ENCODE measurements around the gene KIRREL3.

The KIRREL3 gene

DNA sequence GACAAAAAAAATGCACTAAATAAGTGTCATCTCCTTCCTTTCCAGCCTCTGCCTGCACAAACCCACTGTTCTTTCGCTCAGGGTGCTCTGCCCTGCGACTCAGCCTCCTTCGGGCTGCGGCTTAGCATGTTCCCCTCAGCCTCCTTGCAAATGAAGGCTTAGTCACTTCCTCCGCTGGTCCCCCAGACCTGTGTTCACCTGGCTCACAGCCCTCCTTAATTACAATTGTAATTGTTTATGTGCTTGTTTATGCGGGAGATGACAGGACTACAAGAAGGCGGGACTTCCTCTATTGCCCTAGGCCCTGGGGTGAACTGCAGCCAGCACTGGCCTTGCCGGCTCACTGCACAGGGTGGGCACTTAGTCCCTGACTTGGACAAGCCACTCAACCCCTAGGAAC is 303.6 kb downstream of the KIRREL3 start:
- no peak overlapping the region for H3K27ac ChIP-seq (ENCODE audit: low read depth, low read length)
- no peak overlapping the region for H4K8ac ChIP-seq (ENCODE audit: low read depth, low read length)
- no peak overlapping the region for H2BK5ac ChIP-seq (ENCODE audit: low read length)
- no peak overlapping the region for H2AK5ac ChIP-seq (ENCODE audit: low read length)
- no peaks in the 10 kb centered on the region for H3K79me2 ChIP-seq (ENCODE audit: control insufficient read depth, insufficient read depth, low read length)
- H2BK15ac ChIP-seq (replicated peaks; ENCODE audit: low read depth) = no peak overlapping the region
- no peak overlapping the region for H3K18ac ChIP-seq (ENCODE audit: low read length)
- H4K5ac ChIP-seq (ENCODE audit: low read length) = no peak overlapping the region
- no peak overlapping the region for H2BK120ac ChIP-seq (ENCODE audit: low read depth, low read length)
- no peaks in the 10 kb centered on the region for H3K36me3 ChIP-seq (ENCODE audit: control insufficient read depth, insufficient read depth, low read length)
- H3K4me2 ChIP-seq (ENCODE audit: low read length) = no peak overlapping the region
- peak; percentile 42 for DNase-seq
- WGBS (ENCODE audit: extremely low coverage, insufficient coverage, low lambda C conversion rate) = no CpG with 5 or more reads among the region's 8 CpGs
- H3K79me1 ChIP-seq (ENCODE audit: low read length) = no peaks in the 10 kb centered on the region
- no peak overlapping the region for H3K4me3 ChIP-seq (ENCODE audit: low read length)
- H3K56ac ChIP-seq (ENCODE audit: low read length) = no peak overlapping the region
- H3K4me1 ChIP-seq (ENCODE audit: control insufficient read depth, low read depth, low read length) = no peaks in the 10 kb centered on the region
- no peak overlapping the region for H3K23ac ChIP-seq (ENCODE audit: low read length)
- no peak overlapping the region for H3K4ac ChIP-seq (ENCODE audit: low read depth, low read length)
- no peaks in the 10 kb centered on the region for H3K27me3 ChIP-seq (ENCODE audit: insufficient read depth, low read length, poor library complexity)
- no peak overlapping the region for H3K9ac ChIP-seq (ENCODE audit: low read length)

DNA sequence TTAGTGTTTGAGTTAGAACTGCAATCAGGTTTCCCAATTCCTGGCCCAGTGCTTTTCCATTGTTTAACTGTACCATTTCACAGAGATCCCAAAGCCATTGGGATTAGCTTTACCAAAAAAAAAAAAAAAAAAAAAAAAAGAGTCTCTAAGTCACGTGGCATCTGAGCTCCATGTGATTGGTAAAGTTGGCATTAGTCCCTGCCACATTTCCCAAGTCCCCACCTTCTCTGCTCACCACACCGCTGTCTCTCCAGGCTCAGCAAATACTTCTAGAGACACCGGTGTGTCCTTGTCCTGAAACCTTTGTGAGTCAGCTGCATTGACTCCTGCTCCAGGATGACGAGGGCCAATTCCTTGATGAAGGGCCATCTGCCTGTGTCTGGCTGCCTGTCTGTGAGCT is 305.3 kb downstream of the KIRREL3 start:
- Histone ChIP-seq H3K4me1 (ENCODE audit: control insufficient read depth, low read depth, low read length) (no peaks in the 10 kb centered on the region), H3K23ac (ENCODE audit: low read length) (no peak overlapping the region), H2BK5ac (ENCODE audit: low read length) (no peak overlapping the region), H2BK120ac (ENCODE audit: low read depth, low read length) (no peak overlapping the region), H3K4ac (ENCODE audit: low read depth, low read length) (no peak overlapping the region), H2BK15ac (replicated peaks; ENCODE audit: low read depth) (no peak overlapping the region), H3K9ac (ENCODE audit: low read length) (no peak overlapping the region), H4K8ac (ENCODE audit: low read depth, low read length) (no peak overlapping the region), H3K18ac (ENCODE audit: low read length) (no peak overlapping the region), H3K79me2 (ENCODE audit: control insufficient read depth, insufficient read depth, low read length) (no peaks in the 10 kb centered on the region), H4K5ac (ENCODE audit: low read length) (no peak overlapping the region), H2AK5ac (ENCODE audit: low read length) (no peak overlapping the region), H3K36me3 (ENCODE audit: control insufficient read depth, insufficient read depth, low read length) (no peaks in the 10 kb centered on the region), H3K27ac (ENCODE audit: low read depth, low read length) (no peak overlapping the region), H3K4me3 (ENCODE audit: low read length) (no peak overlapping the region), H3K4me2 (ENCODE audit: low read length) (no peak overlapping the region), H3K79me1 (ENCODE audit: low read length) (no peaks in the 10 kb centered on the region), H3K56ac (ENCODE audit: low read length) (no peak overlapping the region), H3K27me3 (ENCODE audit: insufficient read depth, low read length, poor library complexity) (no peaks in the 10 kb centered on the region)
- no CpG with 5 or more reads among the region's 4 CpGs for WGBS (ENCODE audit: extremely low coverage, insufficient coverage, low lambda C conversion rate)
- DNase-seq = no peak

DNA sequence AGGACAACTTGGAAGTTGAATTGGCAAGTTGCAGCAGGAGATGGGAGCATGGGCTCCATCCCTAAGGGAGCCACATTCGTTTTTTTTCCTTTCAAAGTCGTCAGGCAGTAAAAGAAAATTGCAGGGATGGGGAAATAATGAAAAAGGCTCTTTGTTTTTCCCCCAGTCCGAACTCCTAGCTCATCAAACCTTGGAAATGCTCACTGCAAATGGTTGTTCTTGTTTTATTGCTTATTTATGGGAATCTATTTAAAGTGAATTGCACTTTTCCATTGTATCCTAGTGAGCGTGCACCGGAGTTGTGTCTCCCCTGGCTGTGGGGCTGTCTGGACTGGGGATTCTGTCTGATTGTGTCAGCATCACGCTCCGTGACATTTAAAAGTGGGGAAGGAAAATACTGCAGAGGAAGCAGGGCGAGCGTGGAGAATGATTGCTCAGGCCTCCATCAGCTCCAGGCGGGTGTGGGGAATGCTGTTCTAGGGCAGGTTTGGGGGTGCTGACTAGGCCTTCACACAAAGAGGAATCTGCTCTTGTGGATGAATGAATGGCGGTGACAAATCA is 306.4 kb downstream of the KIRREL3 start:
- no peaks in the 10 kb centered on the region for H3K27me3 ChIP-seq (ENCODE audit: insufficient read depth, low read length, poor library complexity)
- H3K36me3 ChIP-seq (ENCODE audit: control insufficient read depth, insufficient read depth, low read length) = no peaks in the 10 kb centered on the region
- no peak overlapping the region for H3K27ac ChIP-seq (ENCODE audit: low read depth, low read length)
- no peak overlapping the region for H4K8ac ChIP-seq (ENCODE audit: low read depth, low read length)
- no peak overlapping the region for H2BK120ac ChIP-seq (ENCODE audit: low read depth, low read length)
- H3K79me2 ChIP-seq (ENCODE audit: control insufficient read depth, insufficient read depth, low read length) = no peaks in the 10 kb centered on the region
- no peak overlapping the region for H3K56ac ChIP-seq (ENCODE audit: low read length)
- no peaks in the 10 kb centered on the region for H3K79me1 ChIP-seq (ENCODE audit: low read length)
- no peak overlapping the region for H3K9ac ChIP-seq (ENCODE audit: low read length)
- H2BK5ac ChIP-seq (ENCODE audit: low read length) = no peak overlapping the region
- no peak overlapping the region for H3K4me3 ChIP-seq (ENCODE audit: low read length)
- H3K4me2 ChIP-seq (ENCODE audit: low read length) = no peak overlapping the region
- H3K18ac ChIP-seq (ENCODE audit: low read length) = no peak overlapping the region
- DNase-seq = no peak
- H2AK5ac ChIP-seq (ENCODE audit: low read length) = no peak overlapping the region
- WGBS (ENCODE audit: extremely low coverage, insufficient coverage, low lambda C conversion rate) = no CpG with 5 or more reads among the region's 11 CpGs
- no peaks in the 10 kb centered on the region for H3K4me1 ChIP-seq (ENCODE audit: control insufficient read depth, low read depth, low read length)
- no peak overlapping the region for H4K5ac ChIP-seq (ENCODE audit: low read length)
- H3K23ac ChIP-seq (ENCODE audit: low read length) = no peak overlapping the region
- H3K4ac ChIP-seq (ENCODE audit: low read depth, low read length) = no peak overlapping the region
- H2BK15ac ChIP-seq (replicated peaks; ENCODE audit: low read depth) = no peak overlapping the region

DNA sequence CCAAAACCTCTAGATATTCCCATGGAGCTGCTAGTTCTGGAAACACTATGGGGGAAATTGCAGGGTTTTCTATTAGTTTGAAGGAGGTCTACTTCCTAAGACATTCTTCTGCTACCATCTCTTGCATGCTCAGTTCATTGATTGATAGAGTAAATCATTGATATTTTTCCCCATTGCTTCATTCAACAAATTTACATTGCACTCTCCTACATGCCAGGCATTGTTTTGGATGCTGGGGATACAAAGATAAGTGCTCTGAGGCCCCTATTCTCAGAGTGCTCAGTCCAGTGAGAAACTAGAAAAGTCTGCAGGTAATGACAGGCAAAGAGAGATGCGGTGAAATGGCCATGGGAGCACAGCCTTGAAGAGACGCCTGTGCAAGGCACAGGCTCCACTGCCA is 313.1 kb downstream of the KIRREL3 start:
- no CpG with 5 or more reads among the region's 2 CpGs for WGBS (ENCODE audit: extremely low coverage, insufficient coverage, low lambda C conversion rate)
- no peak overlapping the region for H3K9ac ChIP-seq (ENCODE audit: low read length)
- no peak overlapping the region for H3K56ac ChIP-seq (ENCODE audit: low read length)
- H3K4me3 ChIP-seq (ENCODE audit: low read length) = no peak overlapping the region
- no peak overlapping the region for H3K18ac ChIP-seq (ENCODE audit: low read length)
- no peak overlapping the region for H2BK15ac ChIP-seq (replicated peaks; ENCODE audit: low read depth)
- H3K4me1 ChIP-seq (ENCODE audit: control insufficient read depth, low read depth, low read length) = no peaks in the 10 kb centered on the region
- H3K36me3 ChIP-seq (ENCODE audit: control insufficient read depth, insufficient read depth, low read length) = no peaks in the 10 kb centered on the region
- no peak overlapping the region for H3K4me2 ChIP-seq (ENCODE audit: low read length)
- no peaks in the 10 kb centered on the region for H3K79me1 ChIP-seq (ENCODE audit: low read length)
- no peak overlapping the region for H3K23ac ChIP-seq (ENCODE audit: low read length)
- no peak overlapping the region for H2BK120ac ChIP-seq (ENCODE audit: low read depth, low read length)
- no peak overlapping the region for H2BK5ac ChIP-seq (ENCODE audit: low read length)
- H4K8ac ChIP-seq (ENCODE audit: low read depth, low read length) = no peak overlapping the region
- no peak overlapping the region for H3K4ac ChIP-seq (ENCODE audit: low read depth, low read length)
- no peak overlapping the region for H2AK5ac ChIP-seq (ENCODE audit: low read length)
- H4K5ac ChIP-seq (ENCODE audit: low read length) = no peak overlapping the region
- no peaks in the 10 kb centered on the region for H3K27me3 ChIP-seq (ENCODE audit: insufficient read depth, low read length, poor library complexity)
- no peaks in the 10 kb centered on the region for H3K79me2 ChIP-seq (ENCODE audit: control insufficient read depth, insufficient read depth, low read length)
- no peak overlapping the region for H3K27ac ChIP-seq (ENCODE audit: low read depth, low read length)
- no peak for DNase-seq

DNA sequence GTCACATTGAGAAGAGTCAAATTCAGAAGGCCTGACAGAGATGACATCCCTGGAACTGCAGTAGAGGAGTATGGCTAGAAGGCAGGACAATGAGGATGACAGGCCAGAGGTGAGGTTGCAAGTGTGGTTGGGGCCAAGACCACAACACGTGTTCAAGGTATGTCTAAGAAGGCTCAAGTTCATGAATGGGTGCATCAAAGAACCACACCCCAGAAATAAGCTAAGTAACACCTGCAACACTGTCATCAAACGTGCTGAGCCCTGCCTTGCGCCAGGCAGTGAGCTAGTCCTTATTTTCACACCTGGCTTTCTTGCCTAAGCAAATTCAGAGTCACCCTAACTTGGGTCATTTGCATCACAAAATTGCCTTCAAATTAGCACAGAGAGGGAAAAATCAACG is 313.6 kb downstream of the KIRREL3 start:
- Histone ChIP-seq H4K5ac (ENCODE audit: low read length) (no peak overlapping the region), H3K27ac (ENCODE audit: low read depth, low read length) (no peak overlapping the region), H3K4ac (ENCODE audit: low read depth, low read length) (no peak overlapping the region), H3K23ac (ENCODE audit: low read length) (no peak overlapping the region), H3K4me3 (ENCODE audit: low read length) (no peak overlapping the region), H2BK5ac (ENCODE audit: low read length) (no peak overlapping the region), H3K79me2 (ENCODE audit: control insufficient read depth, insufficient read depth, low read length) (no peaks in the 10 kb centered on the region), H3K27me3 (ENCODE audit: insufficient read depth, low read length, poor library complexity) (no peaks in the 10 kb centered on the region), H2BK15ac (replicated peaks; ENCODE audit: low read depth) (no peak overlapping the region), H3K18ac (ENCODE audit: low read length) (no peak overlapping the region), H3K79me1 (ENCODE audit: low read length) (no peaks in the 10 kb centered on the region), H3K36me3 (ENCODE audit: control insufficient read depth, insufficient read depth, low read length) (no peaks in the 10 kb centered on the region), H3K4me1 (ENCODE audit: control insufficient read depth, low read depth, low read length) (no peaks in the 10 kb centered on the region), H3K56ac (ENCODE audit: low read length) (no peak overlapping the region), H2BK120ac (ENCODE audit: low read depth, low read length) (no peak overlapping the region), H3K4me2 (ENCODE audit: low read length) (no peak overlapping the region), H2AK5ac (ENCODE audit: low read length) (no peak overlapping the region), H4K8ac (ENCODE audit: low read depth, low read length) (no peak overlapping the region), H3K9ac (ENCODE audit: low read length) (no peak overlapping the region)
- WGBS (ENCODE audit: extremely low coverage, insufficient coverage, low lambda C conversion rate) = no CpG with 5 or more reads among the region's 4 CpGs
- no peak for DNase-seq
